ENCODE data around the gene HAT1.

The HAT1 gene

GRCh38 chr2:171922230-171923022 is at the start of gene HAT1:
TSS of gene HAT1 (plus strand) at chr2:171922461. CDS start at chr2:171922501, 40 bp downstream.
- H2AFZ ChIP-seq (ENCODE audit: low read length, unreplicated experiment), result peak within 1 kb of the TSS; percentile 97
- H3K4me3 ChIP-seq (ENCODE audit: low read depth, low read length), result peak within 1 kb of the TSS; percentile 93
- H3K27ac ChIP-seq (ENCODE audit: low read depth, low read length), result peak within 1 kb of the TSS; percentile 91
- peaks cover 7% of the 10 kb centered on the region for H3K36me3 ChIP-seq (ENCODE audit: insufficient read depth, low read length)
- H3K27me3 ChIP-seq (ENCODE audit: insufficient read depth, low read length), result no peaks in the 10 kb centered on the region
- H3K79me2 ChIP-seq (ENCODE audit: control insufficient read depth, insufficient read depth, low read length, unreplicated experiment), result peaks cover 45% of the 10 kb centered on the region
- peaks cover 17% of the 10 kb centered on the region for H3K4me1 ChIP-seq (ENCODE audit: control insufficient read depth, insufficient read depth, low read length, unreplicated experiment)

- Histone ChIP-seq H3K27me3 (ENCODE audit: insufficient read depth, low read length) (no peaks in the 10 kb centered on the region), H2AFZ (ENCODE audit: low read length, unreplicated experiment) (no peak overlapping the region), H3K4me1 (ENCODE audit: control insufficient read depth, insufficient read depth, low read length, unreplicated experiment) (peaks cover 11% of the 10 kb centered on the region), H3K4me3 (ENCODE audit: low read depth, low read length) (no peak overlapping the region), H3K27ac (ENCODE audit: low read depth, low read length) (no peak overlapping the region), H3K79me2 (ENCODE audit: control insufficient read depth, insufficient read depth, low read length, unreplicated experiment) (peaks cover 6% of the 10 kb centered on the region), H3K36me3 (ENCODE audit: insufficient read depth, low read length) (peaks cover 12% of the 10 kb centered on the region)
These were observed 47.7 kb upstream of the HAT1 start for GRCh38 chr2:171874517-171874916.

- Histone ChIP-seq H3K4me3 (ENCODE audit: low read depth, low read length) (no peak overlapping the region), H3K36me3 (ENCODE audit: insufficient read depth, low read length) (peaks cover 9% of the 10 kb centered on the region), H3K4me1 (ENCODE audit: control insufficient read depth, insufficient read depth, low read length, unreplicated experiment) (peaks cover 11% of the 10 kb centered on the region), H3K79me2 (ENCODE audit: control insufficient read depth, insufficient read depth, low read length, unreplicated experiment) (peaks cover 6% of the 10 kb centered on the region), H3K27ac (ENCODE audit: low read depth, low read length) (no peak overlapping the region), H2AFZ (ENCODE audit: low read length, unreplicated experiment) (no peak overlapping the region), H3K27me3 (ENCODE audit: insufficient read depth, low read length) (no peaks in the 10 kb centered on the region)
These were observed 47.3 kb upstream of the HAT1 start for GRCh38 chr2:171874963-171875362.

GRCh38 chr2:171878481-171878993 is 43.7 kb upstream of the HAT1 start:
- Histone ChIP-seq H3K4me3 (ENCODE audit: low read depth, low read length) (peak overlapping the region; percentile 27; the same call in 1 of the 2 replicates), H2AFZ (ENCODE audit: low read length, unreplicated experiment) (peak overlapping the region; percentile 47), H3K27ac (ENCODE audit: low read depth, low read length) (peak overlapping the region; percentile 54), H3K79me2 (ENCODE audit: control insufficient read depth, insufficient read depth, low read length, unreplicated experiment) (peaks cover 4% of the 10 kb centered on the region), H3K36me3 (ENCODE audit: insufficient read depth, low read length) (peaks cover 9% of the 10 kb centered on the region), H3K4me1 (ENCODE audit: control insufficient read depth, insufficient read depth, low read length, unreplicated experiment) (peaks cover 11% of the 10 kb centered on the region), H3K27me3 (ENCODE audit: insufficient read depth, low read length) (no peaks in the 10 kb centered on the region)

GRCh38 chr2:171879865-171880264 is 42.4 kb upstream of the HAT1 start:
- H3K27ac ChIP-seq (ENCODE audit: low read depth, low read length), result no peak overlapping the region
- no peak overlapping the region for H2AFZ ChIP-seq (ENCODE audit: low read length, unreplicated experiment)
- no peaks in the 10 kb centered on the region for H3K27me3 ChIP-seq (ENCODE audit: insufficient read depth, low read length)
- peaks cover 5% of the 10 kb centered on the region for H3K36me3 ChIP-seq (ENCODE audit: insufficient read depth, low read length)
- peaks cover 4% of the 10 kb centered on the region for H3K79me2 ChIP-seq (ENCODE audit: control insufficient read depth, insufficient read depth, low read length, unreplicated experiment)
- H3K4me3 ChIP-seq (ENCODE audit: low read depth, low read length), result no peak overlapping the region
- H3K4me1 ChIP-seq (ENCODE audit: control insufficient read depth, insufficient read depth, low read length, unreplicated experiment), result peaks cover 11% of the 10 kb centered on the region

GRCh38 chr2:171880774-171881173 is 41.5 kb upstream of the HAT1 start:
- H2AFZ ChIP-seq (ENCODE audit: low read length, unreplicated experiment), result no peak overlapping the region
- H3K79me2 ChIP-seq (ENCODE audit: control insufficient read depth, insufficient read depth, low read length, unreplicated experiment), result peaks cover 4% of the 10 kb centered on the region
- no peak overlapping the region for H3K27ac ChIP-seq (ENCODE audit: low read depth, low read length)
- H3K4me1 ChIP-seq (ENCODE audit: control insufficient read depth, insufficient read depth, low read length, unreplicated experiment), result peaks cover 11% of the 10 kb centered on the region
- H3K4me3 ChIP-seq (ENCODE audit: low read depth, low read length), result no peak overlapping the region
- H3K36me3 ChIP-seq (ENCODE audit: insufficient read depth, low read length), result no peaks in the 10 kb centered on the region
- H3K27me3 ChIP-seq (ENCODE audit: insufficient read depth, low read length), result no peaks in the 10 kb centered on the region

- Histone ChIP-seq H3K4me1 (ENCODE audit: control insufficient read depth, insufficient read depth, low read length, unreplicated experiment) (peaks cover 11% of the 10 kb centered on the region), H3K79me2 (ENCODE audit: control insufficient read depth, insufficient read depth, low read length, unreplicated experiment) (peaks cover under 1% of the 10 kb centered on the region), H3K27me3 (ENCODE audit: insufficient read depth, low read length) (no peaks in the 10 kb centered on the region), H3K36me3 (ENCODE audit: insufficient read depth, low read length) (no peaks in the 10 kb centered on the region), H2AFZ (ENCODE audit: low read length, unreplicated experiment) (no peak overlapping the region), H3K27ac (ENCODE audit: low read depth, low read length) (no peak overlapping the region), H3K4me3 (ENCODE audit: low read depth, low read length) (no peak overlapping the region)
These were observed 40.0 kb upstream of the HAT1 start for GRCh38 chr2:171882089-171882769.

- no peak overlapping the region for H3K27ac ChIP-seq (ENCODE audit: low read depth, low read length)
- no peaks in the 10 kb centered on the region for H3K79me2 ChIP-seq (ENCODE audit: control insufficient read depth, insufficient read depth, low read length, unreplicated experiment)
- H3K27me3 ChIP-seq (ENCODE audit: insufficient read depth, low read length), result no peaks in the 10 kb centered on the region
- H3K36me3 ChIP-seq (ENCODE audit: insufficient read depth, low read length), result no peaks in the 10 kb centered on the region
- no peak overlapping the region for H2AFZ ChIP-seq (ENCODE audit: low read length, unreplicated experiment)
- H3K4me1 ChIP-seq (ENCODE audit: control insufficient read depth, insufficient read depth, low read length, unreplicated experiment), result peaks cover 5% of the 10 kb centered on the region
- H3K4me3 ChIP-seq (ENCODE audit: low read depth, low read length), result no peak overlapping the region
These were observed 38.9 kb upstream of the HAT1 start for GRCh38 chr2:171883275-171883893.

GRCh38 chr2:171889333-171889732 is 32.9 kb upstream of the HAT1 start:
- H3K79me2 ChIP-seq (ENCODE audit: control insufficient read depth, insufficient read depth, low read length, unreplicated experiment), result peaks cover 11% of the 10 kb centered on the region
- no peaks in the 10 kb centered on the region for H3K36me3 ChIP-seq (ENCODE audit: insufficient read depth, low read length)
- no peak overlapping the region for H3K27ac ChIP-seq (ENCODE audit: low read depth, low read length)
- no peaks in the 10 kb centered on the region for H3K27me3 ChIP-seq (ENCODE audit: insufficient read depth, low read length)
- peaks cover 9% of the 10 kb centered on the region for H3K4me1 ChIP-seq (ENCODE audit: control insufficient read depth, insufficient read depth, low read length, unreplicated experiment)
- H2AFZ ChIP-seq (ENCODE audit: low read length, unreplicated experiment), result no peak overlapping the region
- H3K4me3 ChIP-seq (ENCODE audit: low read depth, low read length), result no peak overlapping the region

GRCh38 chr2:171889808-171890207 is 32.5 kb upstream of the HAT1 start:
- Histone ChIP-seq H3K4me1 (ENCODE audit: control insufficient read depth, insufficient read depth, low read length, unreplicated experiment) (peaks cover 13% of the 10 kb centered on the region), H3K27ac (ENCODE audit: low read depth, low read length) (no peak overlapping the region), H2AFZ (ENCODE audit: low read length, unreplicated experiment) (no peak overlapping the region), H3K36me3 (ENCODE audit: insufficient read depth, low read length) (no peaks in the 10 kb centered on the region), H3K4me3 (ENCODE audit: low read depth, low read length) (no peak overlapping the region), H3K79me2 (ENCODE audit: control insufficient read depth, insufficient read depth, low read length, unreplicated experiment) (peaks cover 11% of the 10 kb centered on the region), H3K27me3 (ENCODE audit: insufficient read depth, low read length) (no peaks in the 10 kb centered on the region)

All from ACC112 (cell line).